Natural killer cell (primary cell): ENCODE measurements around the gene KDM5B. TPM values are rescaled to one million over a fixed set of nuclear protein-coding genes. Genes with fewer than 3 reads are reported as not detected.

Source experiments
- ATAC-seq, 3 donors: fragments of 150-1000 bp in 2 of 3; fragments of 200-7000 bp in 1 of 3; cut with Tn5 transposase; 1 replicate in 1 of 3; 2 replicates in 2 of 3; pipeline ENCODE4 v1.10.0; 2021; ENCODE audit warnings: mild to moderate bottlenecking in 2 of 3, moderate library complexity in 2 of 3
- DNase-seq, 2 donors: peaks; one replicate each; pipeline versions ENCODE4 v3.0.0 to v3.0.0-alpha.2; 2013 to 2021; ENCODE audit warnings: mixed read lengths in 1 of 2
- H3K27ac ChIP-seq: one replicate; pipeline ENCODE4 v1.5.1; 2013; ENCODE audit warnings: mild to moderate bottlenecking, low read length
- H3K27me3 ChIP-seq: one replicate; pipeline ENCODE4 v1.6.1; 2013; ENCODE audit warnings: low read length; ENCODE audit not compliant: control insufficient read depth, insufficient read depth
- H3K36me3 ChIP-seq: one replicate; pipeline ENCODE4 v1.6.1; 2013; ENCODE audit warnings: low read length; ENCODE audit not compliant: control insufficient read depth, insufficient read depth
- H3K4me1 ChIP-seq: one replicate; pipeline ENCODE4 v1.6.1; 2013; ENCODE audit warnings: low read length; ENCODE audit not compliant: control insufficient read depth, insufficient read depth
- H3K4me3 ChIP-seq: one replicate; pipeline ENCODE4 v1.5.1; 2013; ENCODE audit warnings: low read length
- H3K9me3 ChIP-seq: one replicate; pipeline ENCODE4 v1.6.1; 2013; ENCODE audit warnings: low read length; ENCODE audit not compliant: control insufficient read depth, insufficient read depth
- H3K27ac Mint-ChIP-seq, 2 donors: one replicate each; pipeline ENCODE4 v1.8.0; 2022; ENCODE audit warnings: mild to moderate bottlenecking in 2 of 2, mixed read lengths in 2 of 2, moderate library complexity in 1 of 2
- H3K27me3 Mint-ChIP-seq, 2 donors: one replicate each; pipeline ENCODE4 v1.8.0; 2022; ENCODE audit warnings: low read depth in 2 of 2, mixed read lengths in 2 of 2
- H3K36me3 Mint-ChIP-seq: one replicate; pipeline ENCODE4 v1.8.0; 2022; ENCODE audit warnings: mixed read lengths
- H3K4me1 Mint-ChIP-seq, 2 donors: one replicate each; pipeline ENCODE4 v1.8.0; 2022; ENCODE audit warnings: mixed read lengths in 2 of 2
- H3K4me3 Mint-ChIP-seq: one replicate; pipeline ENCODE4 v1.8.0; 2022; ENCODE audit warnings: mild to moderate bottlenecking, moderate library complexity, mixed read lengths
- H3K9me3 Mint-ChIP-seq, 2 donors: one replicate each; pipeline ENCODE4 v1.8.0; 2022; ENCODE audit warnings: mixed read lengths in 2 of 2
- WGBS: methylation state at CpG from one replicate; pipeline ENCODE4 v1.1.7; 2013; ENCODE audit warnings: missing lambda C conversion rate; ENCODE audit not compliant: insufficient coverage; 5-methylcytosine and 5-hydroxymethylcytosine counted together
- intact Hi-C: fragments of 100-400 bp; cut with micrococcal nuclease; formaldehyde crosslinking; loops from one replicate; pipeline ENCODE4 v1.14.2; 2022
- total RNA-seq, 4 donors: library from RNA; stranded (reverse); fragments of 120-200 nt in 1 of 4; gene quantifications; one replicate each; pipeline versions ENCODE4 v1.2.3 to v1.2.4, GENCODE V29; 2013 to 2022
- TF ChIP-seq, protein P1 (sequence below): fragments of 200-600 bp; IDR thresholded peaks from one replicate; pipeline ENCODE4 v1.8.0; 2022; ENCODE audit warnings: antibody characterized with exemption

KDM5B gene
- total RNA-seq, 3 donors from 2014 or later (not counting 1 experiment from before 2014, with no cell fraction given), result 107 to 121 (median 108) TPM

DNA sequence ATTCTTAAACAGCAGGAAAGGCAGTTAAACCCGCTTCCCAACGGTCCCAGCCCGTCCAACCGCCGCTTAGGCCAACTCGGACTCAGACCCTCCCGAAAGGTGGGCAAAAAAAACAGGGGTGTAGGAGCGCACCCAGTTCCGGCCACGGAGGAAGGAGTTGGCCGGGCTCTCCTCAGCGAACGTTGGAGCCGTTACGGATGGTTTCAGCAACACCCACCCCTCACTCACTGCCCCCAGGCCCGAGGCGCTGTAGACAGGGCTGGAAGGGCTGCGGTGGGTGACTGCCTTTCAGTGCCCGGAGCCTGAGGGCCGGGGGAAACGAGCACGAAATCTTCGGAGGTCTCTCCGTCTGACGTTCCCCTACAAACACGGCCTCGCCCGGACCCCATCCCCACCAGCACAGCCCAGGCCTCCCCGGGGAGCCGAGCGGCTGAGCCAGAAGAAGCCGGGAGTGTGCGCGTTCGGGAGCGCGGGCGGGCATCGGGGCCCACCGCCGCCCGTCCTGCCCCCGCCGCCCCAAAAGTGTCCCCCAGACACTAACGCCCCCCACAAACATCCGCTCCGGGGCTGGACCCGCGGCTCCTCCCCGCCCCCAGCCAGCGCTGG is 1.3 kb downstream of the KDM5B start:
- H3K36me3 ChIP-seq, result no peaks in the 10 kb centered on the region
- ATAC-seq (no peak), DNase-seq (peak; percentile 19 to 44)
- TF ChIP-seq, protein P1, sequence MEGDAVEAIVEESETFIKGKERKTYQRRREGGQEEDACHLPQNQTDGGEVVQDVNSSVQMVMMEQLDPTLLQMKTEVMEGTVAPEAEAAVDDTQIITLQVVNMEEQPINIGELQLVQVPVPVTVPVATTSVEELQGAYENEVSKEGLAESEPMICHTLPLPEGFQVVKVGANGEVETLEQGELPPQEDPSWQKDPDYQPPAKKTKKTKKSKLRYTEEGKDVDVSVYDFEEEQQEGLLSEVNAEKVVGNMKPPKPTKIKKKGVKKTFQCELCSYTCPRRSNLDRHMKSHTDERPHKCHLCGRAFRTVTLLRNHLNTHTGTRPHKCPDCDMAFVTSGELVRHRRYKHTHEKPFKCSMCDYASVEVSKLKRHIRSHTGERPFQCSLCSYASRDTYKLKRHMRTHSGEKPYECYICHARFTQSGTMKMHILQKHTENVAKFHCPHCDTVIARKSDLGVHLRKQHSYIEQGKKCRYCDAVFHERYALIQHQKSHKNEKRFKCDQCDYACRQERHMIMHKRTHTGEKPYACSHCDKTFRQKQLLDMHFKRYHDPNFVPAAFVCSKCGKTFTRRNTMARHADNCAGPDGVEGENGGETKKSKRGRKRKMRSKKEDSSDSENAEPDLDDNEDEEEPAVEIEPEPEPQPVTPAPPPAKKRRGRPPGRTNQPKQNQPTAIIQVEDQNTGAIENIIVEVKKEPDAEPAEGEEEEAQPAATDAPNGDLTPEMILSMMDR, result no peak
- Mint-ChIP-seq H3K9me3 (no peaks in the 10 kb centered on the region), H3K27me3 (no peaks in the 10 kb centered on the region), H3K27ac (peak overlapping the region; percentile 82 to 88), H3K36me3 (no peaks in the 10 kb centered on the region), H3K4me3 (peak overlapping the region; percentile 84), H3K4me1 (peaks cover 42 to 62% of the 10 kb centered on the region in 2 donors)
- H3K27me3 ChIP-seq, result no peaks in the 10 kb centered on the region
- intact Hi-C loops, result loop anchor here (5.0 kb wide), 1 partner anchor 200 kb away; the partner anchor contains the start of gene TMEM183A
- H3K4me1 ChIP-seq, result peaks cover 22% of the 10 kb centered on the region
- WGBS, result 1% methylated on average over 50 of the region's 51 CpGs
- peak overlapping the region; percentile 47 for H3K27ac ChIP-seq
- H3K9me3 ChIP-seq, result no peaks in the 10 kb centered on the region
- H3K4me3 ChIP-seq, result peak overlapping the region; percentile 61

DNA sequence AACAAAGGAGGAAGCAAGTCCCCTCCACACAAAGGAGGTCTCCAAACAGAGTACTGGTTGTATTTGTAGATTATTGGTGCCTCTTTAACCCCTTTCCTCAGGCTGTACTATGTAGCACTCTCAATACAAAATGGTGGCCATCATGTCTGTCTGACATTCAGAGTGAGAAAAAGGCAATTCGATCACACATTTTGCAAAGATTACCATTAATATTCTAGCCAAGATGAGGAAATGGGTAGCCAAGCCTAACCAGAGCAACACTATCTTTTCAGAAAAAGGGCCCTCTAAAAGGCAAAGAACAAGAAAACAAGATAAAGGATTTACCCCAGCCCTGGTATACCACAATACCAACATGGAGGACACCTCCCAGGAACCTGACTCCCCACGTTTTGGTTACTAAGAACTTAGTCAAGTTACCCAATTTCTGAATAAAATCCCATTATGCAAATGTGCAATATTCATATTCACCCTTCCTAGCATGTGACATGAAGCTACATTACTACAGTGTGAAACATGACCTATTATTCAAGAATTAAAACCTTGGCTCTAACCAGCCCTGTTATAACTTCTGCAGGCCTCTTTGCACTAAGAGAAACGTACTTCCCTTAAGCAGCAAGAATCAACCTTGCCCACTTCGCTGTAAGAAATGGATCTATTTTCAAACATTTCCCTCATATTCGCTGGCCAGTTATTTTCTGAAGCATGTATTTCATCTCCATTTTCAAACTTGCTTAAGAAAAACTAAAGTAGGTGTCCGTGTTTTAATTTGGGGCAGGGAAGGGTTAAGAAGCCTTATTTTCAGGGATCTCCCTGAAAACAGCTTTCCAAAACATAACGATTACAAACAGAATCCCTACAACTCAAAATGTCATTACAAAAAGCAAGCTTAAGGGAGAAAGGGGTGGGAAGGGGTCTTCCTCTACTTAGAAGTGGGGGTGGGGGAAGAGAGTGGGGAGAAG is 2.1 kb downstream of the KDM5B start:
- peak overlapping the region; percentile 82 to 88 for H3K27ac Mint-ChIP-seq
- ATAC-seq (no peak), DNase-seq (peak in 1 of 2 donors; percentile 26)
- H3K9me3 ChIP-seq, result no peaks in the 10 kb centered on the region
- intact Hi-C loops, result loop anchor here (5.0 kb wide), 1 partner anchor 201 kb away; the partner anchor contains the start of gene TMEM183A
- H3K4me3 Mint-ChIP-seq, result peak overlapping the region; percentile 84
- no peaks in the 10 kb centered on the region for H3K27me3 ChIP-seq
- H3K4me1 ChIP-seq, result peaks cover 15% of the 10 kb centered on the region
- no peaks in the 10 kb centered on the region for H3K27me3 Mint-ChIP-seq
- peaks cover 36 to 55% of the 10 kb centered on the region in 2 donors for H3K4me1 Mint-ChIP-seq
- TF ChIP-seq, protein P1, result no peak
- H3K36me3 ChIP-seq, result no peaks in the 10 kb centered on the region
- WGBS, result 28% methylated on average over 4 of the region's 7 CpGs
- no peaks in the 10 kb centered on the region for H3K9me3 Mint-ChIP-seq
- peak overlapping the region; percentile 47 for H3K27ac ChIP-seq
- no peaks in the 10 kb centered on the region for H3K36me3 Mint-ChIP-seq
- H3K4me3 ChIP-seq, result peak overlapping the region; percentile 61

DNA sequence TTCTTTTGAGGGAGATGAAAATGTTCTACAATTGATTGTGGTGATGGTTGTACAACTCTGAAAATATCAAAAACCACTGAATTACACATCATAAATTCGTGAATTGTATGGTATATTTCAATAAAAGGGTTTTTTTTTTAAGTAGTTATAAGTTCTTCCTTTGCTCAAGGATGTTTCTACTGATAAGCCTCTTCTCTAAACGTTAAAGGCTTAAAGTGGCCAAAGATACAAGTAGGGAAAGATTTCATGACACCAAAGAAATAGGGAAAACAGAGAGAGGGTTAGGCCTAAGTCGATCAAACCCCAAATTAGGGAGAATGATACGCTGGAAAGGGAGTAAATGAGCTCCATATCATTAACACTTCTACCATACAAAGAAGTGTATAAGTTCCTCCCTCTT is 4.1 kb downstream of the KDM5B start:
- DNase-seq (no peak), ATAC-seq (no peak)
- TF ChIP-seq, protein P1, result no peak
- Histone ChIP-seq H3K4me1 (peaks cover 6% of the 10 kb centered on the region), H3K27me3 (no peaks in the 10 kb centered on the region), H3K4me3 (no peak overlapping the region), H3K27ac (no peak overlapping the region), H3K9me3 (no peaks in the 10 kb centered on the region), H3K36me3 (no peaks in the 10 kb centered on the region)
- no peak overlapping the region for H3K4me3 Mint-ChIP-seq
- peaks cover 28 to 45% of the 10 kb centered on the region in 2 donors for H3K4me1 Mint-ChIP-seq
- H3K9me3 Mint-ChIP-seq, result no peaks in the 10 kb centered on the region
- no peak overlapping the region for H3K27ac Mint-ChIP-seq
- intact Hi-C loops, result no loop called here
- no peaks in the 10 kb centered on the region for H3K36me3 Mint-ChIP-seq
- 65% methylated on average over 3 of the region's 4 CpGs for WGBS
- H3K27me3 Mint-ChIP-seq, result no peaks in the 10 kb centered on the region
